SK-N-SH treated with all-trans-retinoic acid at 6 μM for 48 hours (cell line): ENCODE measurements around the gene TXNDC5.

Experiments used
- ARNTL ChIP-seq: fragments of 450-650 bp; formaldehyde crosslinking; IDR thresholded peaks from 2 replicates; pipeline ENCODE4 v1.5.0; 2020; ENCODE audit warnings: low read depth, mild to moderate bottlenecking, moderate library complexity, borderline replicate concordance
- CREB5 ChIP-seq: fragments of 250-450 bp; sonication (Bioruptor Pico); IDR thresholded peaks from 2 replicates; pipeline ENCODE4 v1.5.1; 2020; ENCODE audit warnings: low read depth, mild to moderate bottlenecking, moderate library complexity
- CSRNP3 ChIP-seq: fragments of 250-450 bp; sonication (Bioruptor Pico); IDR thresholded peaks from 2 replicates; pipeline ENCODE4 v1.5.1; 2021; ENCODE audit warnings: mild to moderate bottlenecking, moderate library complexity
- ESRRG ChIP-seq: fragments of 250-450 bp; sonication (Bioruptor Pico); IDR thresholded peaks from 2 replicates; pipeline ENCODE4 v1.6.1; 2021; ENCODE audit warnings: mild to moderate bottlenecking
- SNAI2 ChIP-seq: fragments of 250-450 bp; sonication (Bioruptor Pico); IDR thresholded peaks from 2 replicates; pipeline ENCODE4 v1.5.0; 2020; ENCODE audit warnings: mild to moderate bottlenecking, moderate library complexity
- TCF4 ChIP-seq: fragments of 250-450 bp; sonication (Bioruptor Pico); IDR thresholded peaks from 2 replicates; pipeline ENCODE4 v1.8.0; 2021; ENCODE audit warnings: mild to moderate bottlenecking, moderate library complexity, borderline replicate concordance
- TSHZ2 ChIP-seq: fragments of 250-450 bp; sonication (Bioruptor Pico); IDR thresholded peaks from 2 replicates; pipeline ENCODE4 v1.5.0; 2020; ENCODE audit warnings: mild to moderate bottlenecking, moderate library complexity
- ZFP30 ChIP-seq: fragments of 450-650 bp; formaldehyde crosslinking; IDR thresholded peaks from 2 replicates; pipeline ENCODE4 v1.5.0; 2022; ENCODE audit warnings: mild to moderate bottlenecking, moderate library complexity
- ZNF565 ChIP-seq: fragments of 450-650 bp; formaldehyde crosslinking; conservative IDR thresholded peaks from 2 replicates; pipeline ENCODE4 v1.5.0; 2020; ENCODE audit warnings: low read depth, mild to moderate bottlenecking, moderate library complexity

GRCh38 chr6:7910654-7911344 is at the start of gene TXNDC5:
- TF ChIP-seq SNAI2 (no peak), ZFP30 (no peak), CSRNP3 (no peak), CREB5 (CRISPR knock-in tag) (no peak), ZNF565 (CRISPR knock-in tag) (no peak), ESRRG (CRISPR knock-in tag) (no peak), ARNTL (CRISPR knock-in tag) (no peak), TCF4 (no peak), TSHZ2 (CRISPR knock-in tag) (no peak)
